Activated T-cell treated with anti-CD3 and anti-CD28 coated beads, Interleukin-2, amount 50 U/mL, for 4 hours (primary cell): ENCODE results near the gene NFIX. TPM values are rescaled to one million over a fixed set of nuclear protein-coding genes. Genes with fewer than 3 reads are reported as not detected.

Source experiments
- ATAC-seq, 2 donors: fragments of 200-7000 bp; cut with Tn5 transposase; one replicate each; pipeline ENCODE4 v1.10.0; 2021
- DNase-seq: peaks from one replicate; pipeline ENCODE4 v3.0.0-alpha.2; 2020
- H3K27me3 Mint-ChIP-seq: one replicate; pipeline ENCODE4 v1.8.0; 2021; ENCODE audit warnings: low read depth, mixed read lengths
- H3K36me3 Mint-ChIP-seq: one replicate; pipeline ENCODE4 v1.8.0; 2022; ENCODE audit warnings: mixed read lengths; ENCODE audit not compliant: insufficient read depth
- H3K4me1 Mint-ChIP-seq: one replicate; pipeline ENCODE4 v1.8.0; 2021; ENCODE audit warnings: low read depth, mixed read lengths
- H3K4me3 Mint-ChIP-seq: one replicate; pipeline ENCODE4 v1.8.0; 2021; ENCODE audit warnings: mild to moderate bottlenecking, moderate library complexity, mixed read lengths
- H3K9me3 Mint-ChIP-seq: one replicate; pipeline ENCODE4 v1.8.0; 2021; ENCODE audit warnings: mixed read lengths
- total RNA-seq, 3 donors: library from RNA; stranded (reverse); gene quantifications; one replicate each; pipeline ENCODE4 v1.2.1, GENCODE V29; 2021

Gene NFIX
- total RNA-seq, 3 donors from 2014 or later = 11.1 to 20.4 (median 16.1) TPM

GRCh38 chr19:13087295-13087694, 92.0 kb downstream of the NFIX start:
- no peak for ATAC-seq
- no peaks in the 10 kb centered on the region for H3K27me3 Mint-ChIP-seq
- H3K36me3 Mint-ChIP-seq = no peaks in the 10 kb centered on the region
- no peak for DNase-seq
- no peaks in the 10 kb centered on the region for H3K9me3 Mint-ChIP-seq
- H3K4me1 Mint-ChIP-seq = no peaks in the 10 kb centered on the region
- H3K4me3 Mint-ChIP-seq = no peak overlapping the region

DNA sequence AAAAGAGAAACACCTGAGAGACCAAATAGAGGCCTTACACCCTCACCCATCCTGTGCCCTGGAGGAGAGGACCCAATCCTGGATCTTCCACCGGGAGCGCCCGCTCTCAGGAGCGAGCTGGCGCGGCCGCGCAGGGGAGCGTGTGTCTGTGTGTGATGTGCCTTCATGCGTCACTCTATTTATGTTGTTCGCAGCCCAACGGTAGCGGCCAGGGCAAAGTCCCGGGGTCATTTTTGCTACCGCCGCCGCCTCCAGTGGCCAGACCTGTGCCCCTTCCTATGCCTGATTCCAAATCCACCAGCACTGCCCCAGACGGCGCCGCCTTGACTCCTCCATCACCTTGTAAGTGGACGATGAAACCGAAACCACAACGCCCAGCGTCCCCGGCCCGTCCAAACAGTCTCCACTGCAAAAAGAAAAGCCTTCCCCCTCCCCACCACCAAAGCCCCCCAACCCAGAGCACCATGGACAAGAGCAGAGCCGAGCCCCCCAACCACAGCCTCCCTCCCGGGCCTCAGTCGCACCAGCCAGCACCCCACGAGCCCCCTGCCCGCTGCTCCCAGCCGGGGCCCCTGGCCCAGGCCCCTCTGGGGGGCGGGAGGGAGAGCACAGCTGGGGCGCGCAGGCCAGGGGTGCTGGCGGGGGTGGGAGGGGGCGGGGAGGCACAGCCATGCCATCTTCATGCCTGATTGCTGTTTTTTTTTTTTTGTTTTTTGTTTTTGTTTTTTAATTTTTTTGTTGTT, 92.7 kb downstream of the NFIX start:
- DNase-seq (no peak), ATAC-seq (no peak)
- Mint-ChIP-seq H3K4me3 (no peak overlapping the region), H3K4me1 (no peaks in the 10 kb centered on the region), H3K27me3 (no peaks in the 10 kb centered on the region), H3K36me3 (no peaks in the 10 kb centered on the region), H3K9me3 (no peaks in the 10 kb centered on the region)

DNA sequence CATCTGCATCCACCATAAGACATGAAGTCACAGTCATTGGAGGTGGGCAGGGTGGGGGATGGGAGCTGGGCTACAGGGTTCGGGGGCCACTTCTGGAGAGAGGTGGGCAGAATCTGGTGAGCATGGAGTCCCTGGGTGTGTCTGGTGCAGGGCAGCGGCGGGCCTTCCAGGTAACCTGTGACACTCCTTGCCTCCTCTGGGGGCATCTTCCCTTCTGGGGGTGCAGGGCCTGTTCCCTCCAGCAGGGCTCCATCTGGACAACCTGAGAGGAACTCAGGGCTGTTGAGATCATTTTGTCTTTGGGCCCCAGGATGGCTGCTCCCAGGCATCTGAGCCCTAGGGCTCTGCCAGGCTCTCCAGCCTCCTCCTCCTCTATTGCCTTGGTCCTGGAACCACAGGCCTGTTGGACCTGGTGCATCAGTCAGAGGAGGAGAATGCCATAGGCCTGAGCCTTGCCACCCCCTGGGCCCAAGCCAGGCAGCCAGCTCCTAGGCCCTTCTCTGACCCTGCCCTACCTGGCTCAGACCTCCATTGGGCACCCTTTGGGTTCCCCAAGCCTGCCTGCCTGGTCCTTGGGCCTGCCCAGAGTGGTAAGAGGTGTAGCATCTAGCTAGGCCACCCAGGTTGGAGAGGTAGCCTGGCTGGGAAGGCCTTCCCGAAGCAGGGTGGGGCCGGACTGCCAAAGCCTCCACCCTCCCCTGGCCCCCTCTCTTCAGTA, 94.0 kb downstream of the NFIX start:
- no peak overlapping the region for H3K4me3 Mint-ChIP-seq
- DNase-seq (no peak), ATAC-seq (peak; percentile 67 to 68)
- peaks cover 2% of the 10 kb centered on the region for H3K4me1 Mint-ChIP-seq
- H3K36me3 Mint-ChIP-seq = no peaks in the 10 kb centered on the region
- H3K9me3 Mint-ChIP-seq = no peaks in the 10 kb centered on the region
- peaks cover 3% of the 10 kb centered on the region for H3K27me3 Mint-ChIP-seq

DNA sequence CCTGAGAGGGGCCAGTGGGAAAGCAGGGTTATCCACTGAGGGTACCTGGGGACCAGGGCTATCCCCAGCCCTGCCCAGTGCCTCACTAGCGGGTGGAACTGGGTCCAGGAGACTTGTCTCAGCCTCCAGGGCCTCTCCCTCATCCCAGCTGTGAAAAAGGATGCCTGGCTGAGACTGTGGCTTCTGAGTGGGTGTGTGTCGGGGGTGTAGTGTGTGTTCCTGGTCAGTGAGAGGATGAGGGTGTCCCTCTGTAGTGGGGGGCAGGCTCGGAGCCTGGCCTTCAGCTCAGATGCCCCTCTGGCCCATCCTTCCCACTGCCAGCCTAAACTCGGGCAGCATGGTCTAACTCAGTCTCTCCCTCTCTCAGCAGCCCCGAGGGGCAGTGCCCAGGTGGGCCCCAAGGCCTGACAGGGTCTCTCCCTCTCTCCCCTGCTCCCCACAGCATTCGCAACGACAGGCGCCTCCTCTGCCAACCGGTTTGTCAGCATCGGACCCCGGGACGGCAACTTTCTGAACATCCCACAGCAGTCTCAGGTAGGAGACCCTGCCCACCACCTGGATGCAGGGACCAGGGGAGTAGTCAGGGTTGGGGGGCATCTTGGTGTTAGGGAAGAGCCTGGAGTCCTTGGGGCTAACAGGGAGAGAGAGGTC, 94.7 kb downstream of the NFIX start:
- Mint-ChIP-seq H3K4me1 (peaks cover 5% of the 10 kb centered on the region), H3K9me3 (no peaks in the 10 kb centered on the region), H3K36me3 (no peaks in the 10 kb centered on the region), H3K4me3 (no peak overlapping the region), H3K27me3 (peaks cover 6% of the 10 kb centered on the region)
- DNase-seq (no peak), ATAC-seq (no peak)

DNA sequence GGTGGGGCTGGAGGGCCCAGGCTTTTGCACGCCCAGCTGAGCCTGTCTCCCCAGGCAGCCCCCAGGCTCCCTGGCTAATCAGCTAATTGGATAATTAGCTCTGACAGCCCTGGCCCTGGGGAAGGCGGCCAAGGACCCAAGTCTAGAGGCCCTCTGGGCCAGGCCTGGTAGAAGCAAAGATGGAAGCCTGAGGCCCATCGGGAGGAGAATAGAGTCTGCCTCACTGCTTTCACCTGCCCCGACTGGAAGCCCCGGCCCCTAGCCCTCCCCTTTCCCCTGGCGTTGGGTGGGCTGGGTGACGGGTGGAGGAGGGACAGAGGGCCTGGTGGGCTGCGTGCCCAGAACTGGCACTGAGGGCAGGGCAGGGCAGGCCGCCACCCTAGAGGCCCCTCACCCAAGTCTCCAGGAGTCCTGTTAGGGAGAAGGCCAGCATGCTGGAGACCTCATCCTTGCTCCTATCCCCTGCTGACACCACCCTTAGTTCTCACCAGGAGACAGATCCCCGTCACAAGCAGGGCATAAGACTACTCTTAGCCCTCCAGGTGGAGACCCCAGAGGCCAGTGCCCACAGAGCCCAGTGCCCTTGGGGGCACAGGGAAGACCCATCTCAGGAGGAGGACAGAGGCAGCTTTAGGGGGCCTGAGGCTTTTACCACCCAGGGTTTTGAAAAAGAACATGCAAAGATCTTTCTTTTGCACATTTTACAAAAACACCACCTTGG, 95.4 kb downstream of the NFIX start:
- Mint-ChIP-seq H3K9me3 (no peaks in the 10 kb centered on the region), H3K27me3 (peaks cover 6% of the 10 kb centered on the region), H3K4me1 (peaks cover 5% of the 10 kb centered on the region), H3K4me3 (no peak overlapping the region), H3K36me3 (no peaks in the 10 kb centered on the region)
- ATAC-seq (no peak), DNase-seq (no peak)

DNA sequence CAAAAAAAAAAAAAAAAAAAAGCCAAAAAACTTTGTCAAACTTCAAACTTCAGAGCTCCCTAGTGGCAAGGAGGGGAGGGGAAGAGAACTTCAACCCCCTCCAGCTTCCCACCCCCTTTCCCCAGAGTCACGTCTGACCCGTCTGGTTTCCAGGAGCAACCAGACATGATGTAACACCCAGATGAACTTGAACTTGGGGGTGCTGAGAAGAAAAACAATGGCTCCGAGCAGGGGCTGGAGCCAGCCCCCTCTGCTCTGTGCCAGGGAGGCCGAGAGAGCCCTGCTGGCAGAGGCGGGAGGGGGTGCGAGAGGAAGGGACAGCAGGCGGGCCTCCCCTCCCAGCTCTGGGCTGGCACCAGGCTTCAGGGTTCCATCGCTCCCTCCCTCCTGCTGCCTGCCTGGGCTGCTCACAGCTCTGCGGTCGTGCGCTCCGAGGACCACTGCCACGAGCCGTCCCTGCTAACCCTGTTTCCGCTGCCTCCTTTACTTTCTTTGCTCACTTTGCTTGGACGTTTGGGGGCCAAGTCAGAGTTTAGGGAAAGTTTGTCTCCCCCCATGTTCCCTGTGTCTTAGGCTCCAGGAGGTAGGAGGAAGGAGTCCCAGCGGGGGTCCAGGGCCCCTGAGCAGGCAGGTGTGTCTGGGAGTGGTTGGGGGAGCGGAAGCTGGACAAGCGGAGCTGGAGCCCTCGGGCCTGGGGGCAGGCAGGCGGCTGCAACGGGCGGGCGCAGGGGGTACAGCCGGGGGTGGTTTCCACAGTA, 96.3 kb downstream of the NFIX start:
- Mint-ChIP-seq H3K9me3 (no peaks in the 10 kb centered on the region), H3K4me1 (peaks cover 10% of the 10 kb centered on the region), H3K27me3 (peaks cover 10% of the 10 kb centered on the region), H3K36me3 (no peaks in the 10 kb centered on the region), H3K4me3 (no peak overlapping the region)
- ATAC-seq (no peak), DNase-seq (no peak)

- H3K4me1 Mint-ChIP-seq = peaks cover 14% of the 10 kb centered on the region
- DNase-seq = no peak
- H3K27me3 Mint-ChIP-seq = peaks cover 13% of the 10 kb centered on the region
- H3K4me3 Mint-ChIP-seq = no peak overlapping the region
- no peaks in the 10 kb centered on the region for H3K9me3 Mint-ChIP-seq
- no peak for ATAC-seq
- no peaks in the 10 kb centered on the region for H3K36me3 Mint-ChIP-seq
These were observed 96.9 kb downstream of the NFIX start for GRCh38 chr19:13092158-13092543.

DNA sequence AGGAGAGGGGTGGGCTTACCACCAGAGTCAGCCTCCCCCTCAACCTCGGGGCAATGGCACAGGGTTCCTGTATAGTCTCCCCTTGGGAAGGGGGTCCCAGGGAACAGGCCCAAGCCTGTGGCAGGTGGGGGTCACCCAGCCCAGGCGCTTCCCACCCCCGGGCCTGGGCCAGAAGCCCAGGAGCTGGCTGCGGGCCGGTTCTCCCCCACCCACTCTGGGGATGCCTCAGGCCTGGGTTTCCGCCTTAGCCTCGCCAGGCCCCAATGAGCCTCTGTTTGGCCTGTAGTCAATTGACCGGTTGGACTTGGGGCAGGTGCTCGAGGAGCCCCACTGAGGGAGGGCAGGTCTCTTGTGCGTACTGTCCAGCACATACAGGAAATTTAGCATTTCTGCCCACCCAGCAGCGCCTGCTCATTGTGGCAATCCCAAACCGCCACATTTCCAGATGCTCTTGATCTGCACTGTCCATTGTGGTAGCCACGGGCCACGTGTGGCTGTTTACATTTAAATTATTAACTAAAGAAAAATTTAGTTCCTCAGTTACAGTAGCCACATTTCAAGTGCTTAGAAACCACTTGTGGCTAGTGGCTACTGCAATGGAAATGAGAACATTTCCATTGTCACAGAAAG, 97.4 kb downstream of the NFIX start:
- Mint-ChIP-seq H3K4me1 (peaks cover 15% of the 10 kb centered on the region), H3K27me3 (peaks cover 13% of the 10 kb centered on the region), H3K36me3 (no peaks in the 10 kb centered on the region), H3K4me3 (no peak overlapping the region), H3K9me3 (no peaks in the 10 kb centered on the region)
- DNase-seq = no peak
- no peak for ATAC-seq

DNA sequence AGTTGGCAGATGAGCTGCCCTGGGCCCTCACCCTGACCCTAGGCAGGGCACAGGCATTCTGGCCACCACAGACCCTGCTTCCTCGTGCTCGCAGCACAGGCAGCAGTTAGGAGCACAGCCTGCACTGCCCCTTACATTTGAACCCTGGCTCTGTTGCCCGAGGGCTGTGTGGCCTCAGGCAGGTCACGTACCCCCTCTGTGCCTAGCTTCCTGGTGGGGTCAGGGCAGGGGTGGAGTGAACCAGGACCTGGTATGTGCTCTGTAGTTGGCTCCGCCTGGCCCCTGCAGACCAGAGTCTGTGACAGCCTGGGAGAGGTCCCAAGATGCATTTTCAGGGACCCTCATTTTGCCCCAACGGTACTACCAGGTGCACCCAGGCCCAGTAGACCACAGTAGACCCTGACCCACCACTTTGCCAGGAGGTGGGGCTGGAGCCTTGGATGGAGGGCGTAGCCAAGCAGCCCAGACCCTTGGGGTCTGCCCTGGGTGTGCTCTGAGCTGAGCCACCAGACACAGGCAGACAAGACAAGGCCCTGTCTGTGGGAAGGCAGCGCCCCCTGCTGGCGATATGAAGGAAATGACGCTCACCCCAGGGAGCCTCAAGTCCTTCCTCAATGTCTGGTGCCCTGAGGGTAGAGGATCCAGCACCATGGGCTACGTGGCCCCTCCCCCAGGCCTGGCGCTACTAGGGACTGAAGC, 98.3 kb downstream of the NFIX start:
- no peak overlapping the region for H3K4me3 Mint-ChIP-seq
- H3K4me1 Mint-ChIP-seq = peaks cover 15% of the 10 kb centered on the region
- H3K36me3 Mint-ChIP-seq = no peaks in the 10 kb centered on the region
- peak; percentile 80 to 84 for ATAC-seq
- H3K9me3 Mint-ChIP-seq = no peaks in the 10 kb centered on the region
- H3K27me3 Mint-ChIP-seq = peaks cover 13% of the 10 kb centered on the region
- peak; percentile 76 for DNase-seq

GRCh38 chr19:13094106-13094504, 98.8 kb downstream of the NFIX start:
- H3K36me3 Mint-ChIP-seq = no peaks in the 10 kb centered on the region
- no peak overlapping the region for H3K4me3 Mint-ChIP-seq
- no peaks in the 10 kb centered on the region for H3K9me3 Mint-ChIP-seq
- H3K27me3 Mint-ChIP-seq = peaks cover 13% of the 10 kb centered on the region
- ATAC-seq (no peak), DNase-seq (no peak)
- peaks cover 19% of the 10 kb centered on the region for H3K4me1 Mint-ChIP-seq

DNA sequence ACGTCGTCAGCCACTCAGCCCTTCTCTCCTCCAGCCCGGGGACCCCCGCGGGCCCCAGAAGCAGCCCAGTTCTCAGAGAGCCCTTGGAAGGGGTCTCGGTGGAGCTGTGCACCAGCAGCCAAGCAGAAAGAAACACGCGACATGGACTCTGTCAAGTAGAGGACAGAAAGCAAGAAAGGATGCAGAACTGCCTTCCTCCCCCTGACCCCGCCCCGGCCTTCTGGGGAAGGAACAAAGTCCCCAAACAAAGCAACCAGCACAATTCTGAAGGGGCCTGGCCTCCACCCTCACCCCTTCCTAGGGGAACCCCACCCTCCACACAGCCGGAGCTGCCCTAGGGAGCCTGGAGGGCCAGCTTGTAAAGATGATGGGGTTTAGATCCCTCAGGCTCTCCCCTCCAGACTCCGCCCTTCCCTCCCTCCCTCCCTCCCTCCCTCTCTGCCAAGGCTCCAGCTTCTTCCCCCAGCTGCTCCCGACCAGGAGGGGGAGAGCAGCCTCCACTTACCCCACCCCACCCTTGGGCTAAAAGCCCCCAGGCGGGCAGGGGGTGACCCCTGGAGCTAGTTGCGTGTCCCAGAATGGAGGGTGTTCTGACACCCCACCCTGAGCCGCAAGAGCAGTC, 99.6 kb downstream of the NFIX start:
- DNase-seq (no peak), ATAC-seq (no peak)
- Mint-ChIP-seq H3K27me3 (peaks cover 13% of the 10 kb centered on the region), H3K36me3 (no peaks in the 10 kb centered on the region), H3K9me3 (no peaks in the 10 kb centered on the region), H3K4me1 (peaks cover 22% of the 10 kb centered on the region), H3K4me3 (no peak overlapping the region)

DNA sequence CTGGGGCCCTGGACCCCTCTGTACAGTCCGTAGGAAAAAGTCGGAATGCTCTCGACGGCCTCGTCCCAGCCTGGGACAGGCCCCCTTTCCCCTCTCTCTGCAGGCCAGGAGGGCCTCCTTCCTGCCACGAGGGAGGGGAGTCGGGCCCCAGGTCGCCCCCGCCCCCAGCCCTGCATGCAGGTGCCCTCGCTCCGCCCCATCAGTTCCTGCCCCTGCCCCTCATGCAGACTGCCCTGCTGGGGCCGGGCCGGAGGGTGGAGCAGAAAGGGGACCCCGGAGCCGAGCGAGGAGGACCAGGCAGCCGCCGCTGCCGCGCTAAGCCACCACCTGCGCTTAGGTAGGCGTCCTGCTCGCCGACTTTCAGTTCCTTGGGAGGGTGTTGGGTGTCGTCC, 100.1 kb downstream of the NFIX start:
- Mint-ChIP-seq H3K36me3 (no peaks in the 10 kb centered on the region), H3K9me3 (no peaks in the 10 kb centered on the region), H3K4me1 (peaks cover 27% of the 10 kb centered on the region), H3K4me3 (no peak overlapping the region), H3K27me3 (peaks cover 13% of the 10 kb centered on the region)
- no peak for ATAC-seq
- DNase-seq = no peak
